Lung (tissue), 12 donors: ENCODE data around the gene HSPG2. TPM values are rescaled to one million over a fixed set of nuclear protein-coding genes. Genes with fewer than 3 reads are reported as not detected.

Experiments used
- ATAC-seq: fragments of 200-7000 bp; cut with Tn5 transposase; one replicate; pipeline ENCODE4 v1.9.1; 2020; ENCODE audit warnings: moderate number of reproducible peaks; ENCODE audit not compliant: insufficient read depth, low FRiP score
- DNase-seq, 3 donors: peaks; one replicate each; pipeline ENCODE4 v3.0.0-alpha.2; 2013 to 2017
- H3K27ac ChIP-seq, 2 donors: one replicate each; pipeline ENCODE4 v1.5.1; 2013; ENCODE audit warnings: mild to moderate bottlenecking in 2 of 2, moderate library complexity in 2 of 2, control low read depth in 1 of 2, inconsistent platforms in 1 of 2, low read depth in 1 of 2, low read length in 1 of 2
- H3K27me3 ChIP-seq, 3 donors: one replicate each; pipeline ENCODE4 v1.5.1; 2013; ENCODE audit warnings: low read length in 2 of 3; ENCODE audit not compliant: control insufficient read depth in 3 of 3, insufficient read depth in 3 of 3
- H3K36me3 ChIP-seq, 4 donors: one replicate each; pipeline ENCODE4 v1.5.1; 2013; ENCODE audit warnings: low read length in 4 of 4, mild to moderate bottlenecking in 1 of 4, moderate library complexity in 1 of 4; ENCODE audit not compliant: control insufficient read depth in 4 of 4, insufficient read depth in 4 of 4
- H3K4me1 ChIP-seq, 5 donors: one replicate each; pipeline ENCODE4 v1.5.1; 2013; ENCODE audit warnings: low read length in 5 of 5, mild to moderate bottlenecking in 2 of 5, moderate library complexity in 1 of 5; ENCODE audit not compliant: control insufficient read depth in 5 of 5, insufficient read depth in 5 of 5
- H3K4me3 ChIP-seq: one replicate; pipeline ENCODE4 v1.5.1; 2013; ENCODE audit warnings: mild to moderate bottlenecking, control low read depth, moderate library complexity
- H3K9ac ChIP-seq, 2 donors: one replicate each; pipeline ENCODE4 v1.5.1; 2013; ENCODE audit warnings: low read length in 2 of 2, control low read depth in 1 of 2; ENCODE audit not compliant: insufficient read depth in 1 of 2
- H3K9me3 ChIP-seq, 4 donors: one replicate each; pipeline ENCODE4 v1.5.1; 2013; ENCODE audit warnings: low read length in 3 of 4, mild to moderate bottlenecking in 1 of 4, moderate library complexity in 1 of 4; ENCODE audit not compliant: control insufficient read depth in 4 of 4, insufficient read depth in 3 of 4
- WGBS, 2 donors: extraction: QIAGEN DNeasy Blood & Tissue Kit; methylation state at CpG; one replicate each; pipeline ENCODE4 v1.1.7; 2013; 5-methylcytosine and 5-hydroxymethylcytosine counted together
- polyA plus RNA-seq, 2 donors: library from polyadenylated mRNA; stranded (reverse); fragments of 200-250 nt; gene quantifications; one replicate each; pipeline ENCODE4 v1.2.1, GENCODE V29; 2013
- total RNA-seq, 2 donors: library from RNA; depleted of rRNA in 1 of 2; stranded (reverse); fragments of >200 nt in 1 of 2; gene quantifications; one replicate each; pipeline ENCODE4 v1.2.1, GENCODE V29; 2014 to 2021
- TF ChIP-seq, protein P1 (sequence below): IDR thresholded peaks from 2 replicates; pipeline ENCODE4 v1.5.1; 2012; ENCODE audit warnings: mild to moderate bottlenecking; ENCODE audit errors: control extremely low read depth, extremely low read depth
- donor health status: control.
- donor health status: control.
- donor health status: Bipolar disorder and iron deficiency.
- donor health status: healthy.
- donor health status: DM: yes; HTN: yes; CAD: no.

HSPG2 gene
- total and polyA plus RNA-seq, 4 donors, result 58.0 to 335 (median 140) TPM

DNA sequence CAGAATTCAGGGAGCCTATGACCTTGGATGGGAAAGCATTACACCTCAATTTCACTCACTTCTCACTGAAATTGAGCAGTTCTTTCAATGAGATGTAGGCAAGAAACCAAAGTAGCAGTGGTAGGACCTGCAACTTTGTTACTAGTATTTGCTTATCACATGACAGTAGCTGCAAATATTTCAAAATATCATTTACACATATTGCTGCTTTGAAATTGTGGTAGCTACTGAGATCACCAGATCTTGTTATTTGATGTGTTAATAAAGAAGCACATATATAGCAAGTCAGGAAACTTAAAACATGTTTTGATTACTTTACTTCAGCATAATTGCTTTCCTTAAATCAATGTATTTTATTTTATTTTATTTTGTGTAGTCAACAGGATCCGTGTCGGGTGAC is 112.2 kb downstream of the HSPG2 start:
- DNase-seq (no peak), ATAC-seq (no peak)
- Histone ChIP-seq H3K4me1 (no peaks in the 10 kb centered on the region), H3K4me3 (no peak overlapping the region), H3K9ac (no peak overlapping the region), H3K36me3 (peaks cover 0 to 53% (median 18%) of the 10 kb centered on the region in 4 donors), H3K9me3 (no peaks in the 10 kb centered on the region), H3K27ac (no peak overlapping the region), H3K27me3 (no peaks in the 10 kb centered on the region)
- WGBS, 2 donors, result 91 to 92% methylated on average over 2 of the region's 2 CpGs
- TF ChIP-seq, protein P1, sequence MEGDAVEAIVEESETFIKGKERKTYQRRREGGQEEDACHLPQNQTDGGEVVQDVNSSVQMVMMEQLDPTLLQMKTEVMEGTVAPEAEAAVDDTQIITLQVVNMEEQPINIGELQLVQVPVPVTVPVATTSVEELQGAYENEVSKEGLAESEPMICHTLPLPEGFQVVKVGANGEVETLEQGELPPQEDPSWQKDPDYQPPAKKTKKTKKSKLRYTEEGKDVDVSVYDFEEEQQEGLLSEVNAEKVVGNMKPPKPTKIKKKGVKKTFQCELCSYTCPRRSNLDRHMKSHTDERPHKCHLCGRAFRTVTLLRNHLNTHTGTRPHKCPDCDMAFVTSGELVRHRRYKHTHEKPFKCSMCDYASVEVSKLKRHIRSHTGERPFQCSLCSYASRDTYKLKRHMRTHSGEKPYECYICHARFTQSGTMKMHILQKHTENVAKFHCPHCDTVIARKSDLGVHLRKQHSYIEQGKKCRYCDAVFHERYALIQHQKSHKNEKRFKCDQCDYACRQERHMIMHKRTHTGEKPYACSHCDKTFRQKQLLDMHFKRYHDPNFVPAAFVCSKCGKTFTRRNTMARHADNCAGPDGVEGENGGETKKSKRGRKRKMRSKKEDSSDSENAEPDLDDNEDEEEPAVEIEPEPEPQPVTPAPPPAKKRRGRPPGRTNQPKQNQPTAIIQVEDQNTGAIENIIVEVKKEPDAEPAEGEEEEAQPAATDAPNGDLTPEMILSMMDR, result no peak

DNA sequence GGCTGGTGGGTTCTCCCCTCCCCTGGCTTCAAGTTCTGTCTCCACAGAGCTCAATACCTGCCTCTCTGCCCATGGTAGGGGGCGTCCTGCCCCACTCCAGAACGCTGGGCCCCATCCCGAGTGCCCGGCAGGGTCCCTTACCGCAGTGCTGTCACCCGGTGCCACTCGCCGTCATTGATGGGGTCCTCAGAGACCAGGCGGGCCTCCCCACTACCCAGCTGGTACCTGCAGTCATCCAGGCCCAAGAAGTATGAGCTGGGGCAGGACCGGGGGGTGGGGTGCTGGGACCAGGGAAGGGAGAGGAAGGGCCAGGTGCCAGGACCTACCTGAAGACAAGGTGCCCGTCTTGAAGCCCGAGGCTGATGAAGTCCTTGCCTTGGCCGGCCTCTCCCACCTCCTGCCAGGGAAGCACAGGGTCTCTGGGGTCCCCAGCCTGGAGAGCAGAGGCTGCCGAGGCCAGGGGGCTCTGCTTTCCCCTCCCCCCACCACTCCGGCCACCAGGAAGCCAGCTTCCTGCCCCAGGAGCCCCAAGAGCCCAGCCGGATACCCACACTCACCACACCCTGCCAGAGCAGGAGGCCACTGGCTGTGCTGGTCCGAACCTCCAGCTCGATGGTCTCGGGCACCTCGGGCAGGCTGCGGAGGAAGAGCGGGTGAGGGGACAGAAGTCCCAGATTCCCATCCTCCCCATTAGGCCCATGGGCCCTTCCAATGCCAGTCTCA is 113.0 kb downstream of the HSPG2 start:
- TF ChIP-seq, protein P1, result no peak
- ATAC-seq, result no peak
- H3K9ac ChIP-seq, result no peak overlapping the region
- no peak for DNase-seq
- WGBS, 2 donors, result 79 to 85% methylated on average over 22 of the region's 22 CpGs
- peaks cover 0 to 45% (median 18%) of the 10 kb centered on the region in 4 donors for H3K36me3 ChIP-seq
- H3K9me3 ChIP-seq, result no peaks in the 10 kb centered on the region
- no peaks in the 10 kb centered on the region for H3K27me3 ChIP-seq
- no peaks in the 10 kb centered on the region for H3K4me1 ChIP-seq
- H3K27ac ChIP-seq, result no peak overlapping the region
- no peak overlapping the region for H3K4me3 ChIP-seq

DNA sequence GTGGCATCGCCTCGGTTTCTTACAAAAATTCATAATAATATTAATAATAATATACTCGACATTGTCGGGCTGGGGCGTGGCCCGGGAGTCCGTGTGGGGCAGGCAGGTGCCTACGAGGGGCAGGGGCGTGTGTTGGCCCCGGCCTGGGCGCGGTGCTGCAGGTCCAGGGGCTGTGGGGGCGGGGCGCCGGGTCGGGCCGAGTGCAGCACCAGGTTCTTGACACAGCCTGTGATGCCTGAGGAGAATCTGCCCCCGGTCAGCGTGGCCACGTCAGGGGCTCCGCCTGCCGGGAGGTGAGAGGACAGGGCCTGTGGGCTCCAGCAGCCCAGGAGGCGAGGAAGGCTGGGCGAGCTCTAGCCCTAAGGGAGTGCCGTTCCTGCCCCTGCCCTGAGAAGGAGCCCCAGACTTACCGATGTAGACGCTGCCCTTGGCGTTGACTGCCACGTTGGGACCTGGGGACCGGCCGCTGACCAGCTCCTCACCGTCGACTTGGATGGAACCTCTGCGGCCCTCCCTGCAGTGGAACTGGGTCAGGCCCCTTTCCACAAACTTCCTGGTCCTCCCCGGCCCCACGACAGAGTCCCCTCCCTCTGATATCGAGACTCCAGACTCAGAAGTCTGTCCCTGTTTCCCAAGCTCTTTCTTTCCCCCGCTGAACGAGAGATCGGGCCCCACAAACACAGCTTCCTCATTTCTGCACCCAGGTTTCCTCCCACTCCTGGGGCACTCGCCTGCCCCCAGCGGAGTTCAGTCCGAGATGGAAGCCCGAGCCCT is 113.7 kb downstream of the HSPG2 start:
- H3K27ac ChIP-seq, result no peak overlapping the region
- DNase-seq (no peak), ATAC-seq (no peak)
- no peaks in the 10 kb centered on the region for H3K9me3 ChIP-seq
- H3K27me3 ChIP-seq, result no peaks in the 10 kb centered on the region
- H3K9ac ChIP-seq, result no peak overlapping the region
- no peak overlapping the region for H3K4me3 ChIP-seq
- H3K4me1 ChIP-seq, result no peaks in the 10 kb centered on the region
- WGBS, 2 donors, result 67 to 83% methylated on average over 39 to 44 of the region's 44 CpGs
- TF ChIP-seq, protein P1, result no peak
- H3K36me3 ChIP-seq, result peaks cover 0 to 38% (median 15%) of the 10 kb centered on the region in 4 donors
